Progenitor cell of endocrine pancreas (in vitro differentiated cells): ENCODE results near the gene ERGIC3. TPM values are rescaled to one million over a fixed set of nuclear protein-coding genes. Genes with fewer than 3 reads are reported as not detected.
"Not testable (repeated sequence)": the region's sequence is repeated elsewhere in the genome, so short reads cannot be mapped to it uniquely, and the experiment has no call there.

Experiments
- DNase-seq: peaks from one replicate; pipeline ENCODE4 v3.0.0; 2021; ENCODE audit warnings: low spot score; ENCODE audit not compliant: unreplicated experiment
- H3K27ac Mint-ChIP-seq: 2 replicates; pipeline ENCODE4 v1.8.0; 2021; ENCODE audit warnings: mild to moderate bottlenecking, moderate library complexity, mixed read lengths
- H3K27me3 Mint-ChIP-seq: 2 replicates; pipeline ENCODE4 v1.8.0; 2021; ENCODE audit warnings: mixed read lengths
- H3K36me3 Mint-ChIP-seq: 2 replicates; pipeline ENCODE4 v1.8.0; 2022; ENCODE audit warnings: mixed read lengths; ENCODE audit not compliant: insufficient read depth
- H3K4me1 Mint-ChIP-seq: 2 replicates; pipeline ENCODE4 v1.8.0; 2021; ENCODE audit warnings: low read depth, mixed read lengths
- H3K4me3 Mint-ChIP-seq: 2 replicates; pipeline ENCODE4 v1.8.0; 2021; ENCODE audit warnings: low read depth, mild to moderate bottlenecking, moderate library complexity, mixed read lengths
- H3K9me3 Mint-ChIP-seq: 2 replicates; pipeline ENCODE4 v1.8.0; 2021; ENCODE audit warnings: low read depth, mixed read lengths
- total RNA-seq: library from RNA; stranded (reverse); gene quantifications from 2 replicates; pipeline ENCODE4 v1.2.1, GENCODE V29; 2021
- TF ChIP-seq, protein P1 (sequence below): fragments of 200-600 bp; sonication (generic); IDR thresholded peaks from one replicate; pipeline ENCODE4 v1.5.0; 2021; ENCODE audit warnings: antibody characterized with exemption, mild to moderate bottlenecking; ENCODE audit not compliant: unreplicated experiment

The ERGIC3 gene
- total RNA-seq, 1 donor from 2014 or later, result 286 TPM

GRCh38 chr20:35551503-35551902 is 9.6 kb downstream of the ERGIC3 start:
- Mint-ChIP-seq H3K27me3 (no peaks in the 10 kb centered on the region), H3K9me3 (no peaks in the 10 kb centered on the region), H3K4me1 (no peaks in the 10 kb centered on the region), H3K36me3 (peaks cover 12% of the 10 kb centered on the region), H3K4me3 (no peak overlapping the region), H3K27ac (no peak overlapping the region)
- no peak for DNase-seq
- TF ChIP-seq, protein P1, sequence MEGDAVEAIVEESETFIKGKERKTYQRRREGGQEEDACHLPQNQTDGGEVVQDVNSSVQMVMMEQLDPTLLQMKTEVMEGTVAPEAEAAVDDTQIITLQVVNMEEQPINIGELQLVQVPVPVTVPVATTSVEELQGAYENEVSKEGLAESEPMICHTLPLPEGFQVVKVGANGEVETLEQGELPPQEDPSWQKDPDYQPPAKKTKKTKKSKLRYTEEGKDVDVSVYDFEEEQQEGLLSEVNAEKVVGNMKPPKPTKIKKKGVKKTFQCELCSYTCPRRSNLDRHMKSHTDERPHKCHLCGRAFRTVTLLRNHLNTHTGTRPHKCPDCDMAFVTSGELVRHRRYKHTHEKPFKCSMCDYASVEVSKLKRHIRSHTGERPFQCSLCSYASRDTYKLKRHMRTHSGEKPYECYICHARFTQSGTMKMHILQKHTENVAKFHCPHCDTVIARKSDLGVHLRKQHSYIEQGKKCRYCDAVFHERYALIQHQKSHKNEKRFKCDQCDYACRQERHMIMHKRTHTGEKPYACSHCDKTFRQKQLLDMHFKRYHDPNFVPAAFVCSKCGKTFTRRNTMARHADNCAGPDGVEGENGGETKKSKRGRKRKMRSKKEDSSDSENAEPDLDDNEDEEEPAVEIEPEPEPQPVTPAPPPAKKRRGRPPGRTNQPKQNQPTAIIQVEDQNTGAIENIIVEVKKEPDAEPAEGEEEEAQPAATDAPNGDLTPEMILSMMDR, result no peak

DNA sequence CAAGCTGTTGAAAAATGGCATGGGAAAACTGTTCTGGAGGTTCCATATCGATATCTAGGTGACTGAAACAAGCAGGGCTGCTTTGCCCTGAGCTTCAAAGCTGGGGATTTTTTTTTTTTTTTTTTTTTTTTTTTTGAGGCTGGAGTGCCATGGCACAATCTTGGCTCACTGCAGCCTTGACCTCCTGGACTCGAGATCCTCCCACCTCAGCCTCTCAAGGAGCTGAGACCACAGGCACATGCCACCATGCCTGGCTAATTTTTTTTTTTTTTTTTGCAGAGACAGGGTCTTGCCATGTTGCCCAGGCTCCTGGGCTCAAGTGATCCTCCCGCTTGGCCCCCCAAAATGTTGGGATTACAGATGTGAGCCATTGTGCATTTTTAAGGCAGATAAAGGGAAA is 11.0 kb downstream of the ERGIC3 start:
- no peaks in the 10 kb centered on the region for H3K9me3 Mint-ChIP-seq
- no peak for DNase-seq
- H3K4me3 Mint-ChIP-seq, result no peak overlapping the region
- H3K27ac Mint-ChIP-seq, result no peak overlapping the region
- H3K36me3 Mint-ChIP-seq, result peaks cover 15% of the 10 kb centered on the region
- TF ChIP-seq, protein P1, result no peak
- H3K4me1 Mint-ChIP-seq, result no peaks in the 10 kb centered on the region
- no peaks in the 10 kb centered on the region for H3K27me3 Mint-ChIP-seq

GRCh38 chr20:35555461-35555860 is 13.6 kb downstream of the ERGIC3 start:
- not testable (repeated sequence) for H3K4me1 Mint-ChIP-seq, H3K9me3 Mint-ChIP-seq, H3K27ac Mint-ChIP-seq, H3K4me3 Mint-ChIP-seq, DNase-seq, H3K27me3 Mint-ChIP-seq
- H3K36me3 Mint-ChIP-seq, result peaks cover 11% of the 10 kb centered on the region

DNA sequence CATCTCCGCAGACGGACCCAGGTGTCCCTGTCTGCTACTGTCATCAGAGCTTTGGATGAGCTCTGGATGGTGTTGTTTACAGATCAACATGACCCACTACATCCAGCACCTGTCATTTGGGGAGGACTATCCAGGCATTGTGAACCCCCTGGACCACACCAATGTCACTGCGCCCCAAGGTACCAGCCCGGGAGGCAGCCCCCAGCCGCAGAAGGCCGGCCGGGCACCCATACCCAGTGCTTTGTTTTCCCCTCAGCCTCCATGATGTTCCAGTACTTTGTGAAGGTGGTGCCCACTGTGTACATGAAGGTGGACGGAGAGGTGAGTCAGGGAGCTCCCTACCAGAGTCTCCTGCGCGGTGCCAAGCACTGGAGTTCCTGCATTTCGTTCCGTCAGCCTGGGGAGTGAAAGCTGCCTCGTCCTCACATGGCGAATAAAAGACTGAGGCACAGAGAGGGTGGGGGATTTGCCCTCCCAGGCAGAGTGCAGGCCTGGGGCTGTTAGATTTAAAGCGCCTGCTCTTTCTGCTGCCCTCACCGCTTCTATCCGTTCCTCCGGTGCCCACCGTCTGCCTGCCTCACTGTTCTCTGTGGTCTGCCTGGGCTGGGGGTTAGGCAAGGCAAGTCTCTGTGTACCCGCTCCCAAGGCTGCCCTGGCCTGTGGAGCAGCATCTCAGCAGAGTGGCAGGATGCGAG is 14.2 kb downstream of the ERGIC3 start:
- H3K4me3 Mint-ChIP-seq, result no peak overlapping the region
- no peaks in the 10 kb centered on the region for H3K4me1 Mint-ChIP-seq
- no peaks in the 10 kb centered on the region for H3K27me3 Mint-ChIP-seq
- TF ChIP-seq, protein P1, result no peak
- H3K36me3 Mint-ChIP-seq, result peaks cover 11% of the 10 kb centered on the region
- DNase-seq, result no peak
- H3K27ac Mint-ChIP-seq, result no peak overlapping the region
- no peaks in the 10 kb centered on the region for H3K9me3 Mint-ChIP-seq

DNA sequence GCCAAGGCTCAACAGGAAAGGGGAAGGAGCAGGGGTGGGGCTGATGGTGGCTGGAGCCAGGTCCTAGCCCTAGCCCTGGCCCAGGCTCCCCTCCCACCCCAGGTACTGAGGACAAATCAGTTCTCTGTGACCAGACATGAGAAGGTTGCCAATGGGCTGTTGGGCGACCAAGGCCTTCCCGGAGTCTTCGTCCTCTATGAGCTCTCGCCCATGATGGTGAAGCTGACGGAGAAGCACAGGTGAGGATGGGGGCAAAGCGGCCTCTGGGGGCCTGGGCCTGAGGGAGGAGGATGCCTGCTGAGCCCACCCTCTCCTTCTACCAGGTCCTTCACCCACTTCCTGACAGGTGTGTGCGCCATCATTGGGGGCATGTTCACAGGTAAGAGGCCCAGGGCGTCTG is 15.0 kb downstream of the ERGIC3 start:
- Mint-ChIP-seq H3K27ac (no peak overlapping the region), H3K4me1 (no peaks in the 10 kb centered on the region), H3K36me3 (peaks cover 11% of the 10 kb centered on the region), H3K4me3 (no peak overlapping the region), H3K27me3 (no peaks in the 10 kb centered on the region), H3K9me3 (no peaks in the 10 kb centered on the region)
- no peak for DNase-seq
- TF ChIP-seq, protein P1, result no peak

GRCh38 chr20:35558451-35558850 is 16.6 kb downstream of the ERGIC3 start:
- TF ChIP-seq, protein P1, result no peak
- Mint-ChIP-seq H3K4me3 (no peak overlapping the region), H3K9me3 (no peaks in the 10 kb centered on the region), H3K27me3 (no peaks in the 10 kb centered on the region), H3K36me3 (peaks cover 11% of the 10 kb centered on the region), H3K27ac (peak overlapping the region; percentile 26), H3K4me1 (no peaks in the 10 kb centered on the region)
- no peak for DNase-seq
